ENCODE results near the gene SMC1B. TPM values are rescaled to one million over a fixed set of nuclear protein-coding genes. Genes with fewer than 3 reads are reported as not detected.

The SMC1B gene
- total and polyA plus RNA-seq, 2 donors, result 0.11 to 0.19 TPM

DNA sequence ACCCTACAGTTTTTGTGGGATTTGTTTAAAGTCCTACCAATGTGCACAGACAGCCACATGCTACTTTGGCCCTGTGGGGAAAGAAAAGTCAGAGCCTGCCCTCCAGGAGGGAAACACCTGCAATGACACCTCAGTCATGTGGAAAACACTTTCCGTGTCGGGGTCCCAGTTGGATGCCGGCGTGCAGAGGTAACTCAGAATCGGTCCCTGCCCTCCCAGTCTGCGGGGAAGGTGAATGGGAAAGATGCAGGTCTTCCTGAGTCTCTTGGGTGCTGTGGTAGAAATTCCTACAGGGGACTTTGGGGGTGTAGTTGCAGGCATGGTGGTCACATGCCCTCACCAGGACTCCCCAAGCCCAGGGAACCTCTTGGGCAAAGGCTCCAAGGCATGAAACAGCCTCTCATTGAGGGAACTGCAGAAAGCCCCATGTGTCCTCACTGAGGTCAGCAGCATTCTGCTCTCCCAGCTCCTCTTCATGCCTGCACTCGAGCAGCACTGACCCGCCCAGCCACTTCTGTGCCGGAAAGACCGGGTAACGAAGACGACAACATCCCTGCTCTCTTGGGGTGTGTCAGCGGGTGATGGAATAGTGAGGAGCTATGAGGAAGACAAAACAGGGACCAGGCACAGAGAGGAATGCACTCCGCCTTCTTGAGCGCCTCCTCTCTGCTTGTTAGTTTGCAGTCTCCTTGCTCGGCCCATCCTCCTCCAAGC is 4.8 kb upstream of the SMC1B start:
- Histone ChIP-seq H3K27ac (ENCODE audit: low read depth in 1 of 2, low read length in 1 of 2) (no peak overlapping the region), H3K4me3 (ENCODE audit: low read length in 2 of 2) (no peak overlapping the region), H3K9me3 (ENCODE audit: control insufficient read depth in 2 of 2, insufficient read depth in 1 of 2, low read length in 1 of 2) (peaks cover 0 to 6% of the 10 kb centered on the region in 2 donors), H3K27me3 (ENCODE audit: control insufficient read depth in 2 of 2, insufficient read depth in 1 of 2, low read length in 1 of 2) (peaks cover 0 to 8% of the 10 kb centered on the region in 2 donors), H3K4me1 (ENCODE audit: control insufficient read depth in 2 of 2, insufficient read depth in 2 of 2, low read length in 2 of 2) (peaks cover 5 to 8% of the 10 kb centered on the region in 2 donors), H3K36me3 (ENCODE audit: control insufficient read depth in 2 of 2, insufficient read depth in 2 of 2, low read length in 1 of 2) (no peaks in the 10 kb centered on the region)
- DNase-seq (ENCODE audit: low read depth in 6 of 9, low spot score in 9 of 9), result no peak
- WGBS, result 97% methylated on average over 16 of the region's 16 CpGs

DNA sequence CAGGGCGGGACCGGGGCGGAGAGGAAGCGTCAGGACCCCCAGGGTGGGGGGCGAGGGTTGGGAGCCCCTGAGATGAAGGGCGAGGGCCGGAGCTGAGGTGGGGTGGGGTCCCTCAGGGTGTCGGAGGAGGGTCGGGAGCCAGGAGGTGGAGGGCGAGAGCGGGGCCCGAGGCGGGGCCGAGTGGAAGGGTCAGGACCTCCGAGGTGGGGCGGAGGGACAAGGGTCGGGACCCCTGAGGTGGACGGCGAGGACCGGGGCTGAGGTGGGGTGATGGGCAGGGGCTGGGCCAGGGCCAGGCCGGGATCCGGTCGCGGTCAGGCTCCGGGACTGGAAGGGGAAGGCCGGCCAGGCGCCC is 409 bp downstream of the SMC1B start:
- H3K4me1 ChIP-seq (ENCODE audit: control insufficient read depth in 2 of 2, insufficient read depth in 2 of 2, low read length in 2 of 2), result peaks cover 8 to 9% of the 10 kb centered on the region in 2 donors
- DNase-seq (ENCODE audit: low read depth in 6 of 9, low spot score in 9 of 9), result no peak
- peaks cover 0 to 8% of the 10 kb centered on the region in 2 donors for H3K27me3 ChIP-seq (ENCODE audit: control insufficient read depth in 2 of 2, insufficient read depth in 1 of 2, low read length in 1 of 2)
- no peak overlapping the region for H3K27ac ChIP-seq (ENCODE audit: low read depth in 1 of 2, low read length in 1 of 2)
- 93% methylated on average over 27 of the region's 27 CpGs for WGBS
- H3K36me3 ChIP-seq (ENCODE audit: control insufficient read depth in 2 of 2, insufficient read depth in 2 of 2, low read length in 1 of 2), result no peaks in the 10 kb centered on the region
- peaks cover 0 to 14% of the 10 kb centered on the region in 2 donors for H3K9me3 ChIP-seq (ENCODE audit: control insufficient read depth in 2 of 2, insufficient read depth in 1 of 2, low read length in 1 of 2)
- H3K4me3 ChIP-seq (ENCODE audit: low read length in 2 of 2), result no peak overlapping the region

DNA sequence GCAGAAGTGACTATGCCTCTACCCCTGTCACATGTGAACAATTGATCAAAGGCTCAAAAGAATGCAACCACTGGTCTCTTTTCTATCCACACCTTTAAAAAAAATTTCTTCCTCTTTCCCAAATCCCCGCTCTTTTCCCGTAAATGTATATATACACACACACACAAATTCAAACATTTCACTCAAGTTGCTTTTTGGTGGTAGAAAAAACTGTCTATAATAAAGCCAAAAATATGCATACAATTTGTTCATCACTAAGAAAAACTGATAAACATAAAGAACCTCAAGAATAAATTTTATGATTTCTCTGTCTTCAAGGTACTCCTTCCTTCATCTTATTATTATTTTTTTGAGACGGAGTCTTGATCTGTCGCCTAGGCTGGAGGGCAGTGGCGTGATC is 5.6 kb downstream of the SMC1B start:
- Histone ChIP-seq H3K9me3 (ENCODE audit: control insufficient read depth in 2 of 2, insufficient read depth in 1 of 2, low read length in 1 of 2) (peaks cover 0 to 6% of the 10 kb centered on the region in 2 donors), H3K27ac (ENCODE audit: low read depth in 1 of 2, low read length in 1 of 2) (no peak overlapping the region), H3K36me3 (ENCODE audit: control insufficient read depth in 2 of 2, insufficient read depth in 2 of 2, low read length in 1 of 2) (no peaks in the 10 kb centered on the region), H3K27me3 (ENCODE audit: control insufficient read depth in 2 of 2, insufficient read depth in 1 of 2, low read length in 1 of 2) (no peaks in the 10 kb centered on the region), H3K4me1 (ENCODE audit: control insufficient read depth in 2 of 2, insufficient read depth in 2 of 2, low read length in 2 of 2) (no peaks in the 10 kb centered on the region), H3K4me3 (ENCODE audit: low read length in 2 of 2) (no peak overlapping the region)
- 98% methylated on average over 5 of the region's 5 CpGs for WGBS
- no peak for DNase-seq (ENCODE audit: low read depth in 6 of 9, low spot score in 9 of 9)

DNA sequence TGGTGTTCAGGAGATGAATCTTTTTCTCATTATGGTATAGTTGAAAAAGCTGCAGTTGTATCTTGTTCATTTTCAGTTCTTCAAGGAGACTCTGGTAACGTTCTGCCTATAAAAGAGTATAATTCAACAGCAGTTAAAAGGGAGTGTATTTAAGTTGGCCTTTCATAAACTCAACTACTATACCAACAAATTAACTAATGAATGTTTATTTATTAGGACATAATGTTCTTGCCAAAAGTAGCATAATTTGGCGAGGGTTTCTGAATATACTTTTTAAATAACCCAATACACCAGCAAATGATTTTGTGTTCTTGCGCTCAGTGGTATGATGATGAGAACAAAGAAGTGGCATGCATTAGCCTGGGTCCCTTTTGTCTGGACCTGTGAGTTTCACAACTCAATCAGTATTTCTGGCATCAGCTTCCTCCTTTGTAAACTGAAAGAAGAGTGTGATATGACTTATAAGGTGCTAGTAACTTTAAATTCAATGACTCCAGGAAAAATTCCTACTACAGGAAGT is 10.9 kb downstream of the SMC1B start:
- DNase-seq (ENCODE audit: low read depth in 6 of 9, low spot score in 9 of 9), result no peak
- Histone ChIP-seq H3K9me3 (ENCODE audit: control insufficient read depth in 2 of 2, insufficient read depth in 1 of 2, low read length in 1 of 2) (peaks cover 0 to 2% of the 10 kb centered on the region in 2 donors), H3K27ac (ENCODE audit: low read depth in 1 of 2, low read length in 1 of 2) (no peak overlapping the region), H3K36me3 (ENCODE audit: control insufficient read depth in 2 of 2, insufficient read depth in 2 of 2, low read length in 1 of 2) (no peaks in the 10 kb centered on the region), H3K27me3 (ENCODE audit: control insufficient read depth in 2 of 2, insufficient read depth in 1 of 2, low read length in 1 of 2) (no peaks in the 10 kb centered on the region), H3K4me3 (ENCODE audit: low read length in 2 of 2) (no peak overlapping the region), H3K4me1 (ENCODE audit: control insufficient read depth in 2 of 2, insufficient read depth in 2 of 2, low read length in 2 of 2) (no peaks in the 10 kb centered on the region)
- WGBS, result 95% methylated on average over 3 of the region's 3 CpGs

GRCh38 chr22:45399712-45400445 is 13.5 kb downstream of the SMC1B start:
- Histone ChIP-seq H3K4me3 (ENCODE audit: low read length in 2 of 2) (no peak overlapping the region), H3K9me3 (ENCODE audit: control insufficient read depth in 2 of 2, insufficient read depth in 1 of 2, low read length in 1 of 2) (no peaks in the 10 kb centered on the region), H3K27me3 (ENCODE audit: control insufficient read depth in 2 of 2, insufficient read depth in 1 of 2, low read length in 1 of 2) (no peaks in the 10 kb centered on the region), H3K36me3 (ENCODE audit: control insufficient read depth in 2 of 2, insufficient read depth in 2 of 2, low read length in 1 of 2) (no peaks in the 10 kb centered on the region), H3K4me1 (ENCODE audit: control insufficient read depth in 2 of 2, insufficient read depth in 2 of 2, low read length in 2 of 2) (no peaks in the 10 kb centered on the region), H3K27ac (ENCODE audit: low read depth in 1 of 2, low read length in 1 of 2) (no peak overlapping the region)
- no peak for DNase-seq (ENCODE audit: low read depth in 6 of 9, low spot score in 9 of 9)
- WGBS, result 95% methylated on average over 5 of the region's 5 CpGs

DNA sequence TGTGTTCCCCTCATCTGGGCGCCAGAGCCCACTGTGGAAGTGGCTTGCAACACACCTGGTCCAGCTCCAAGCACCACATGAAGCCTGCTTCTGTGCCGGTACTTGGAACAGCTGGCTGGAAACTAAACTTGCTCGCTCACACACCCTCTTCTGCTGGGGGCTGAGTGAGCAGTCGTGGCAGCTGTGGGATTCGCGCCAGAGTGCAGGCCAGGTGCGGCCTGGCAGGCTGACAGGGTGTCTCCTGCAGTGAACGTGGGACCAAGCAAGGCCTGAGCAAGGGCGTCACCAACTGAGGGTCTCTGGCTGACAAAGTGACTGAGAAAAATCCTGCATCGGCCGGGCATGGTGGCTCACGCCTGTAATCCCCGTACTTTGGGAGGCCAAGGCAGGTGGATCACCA is 15.2 kb downstream of the SMC1B start:
- Histone ChIP-seq H3K36me3 (ENCODE audit: control insufficient read depth in 2 of 2, insufficient read depth in 2 of 2, low read length in 1 of 2) (no peaks in the 10 kb centered on the region), H3K4me3 (ENCODE audit: low read length in 2 of 2) (no peak overlapping the region), H3K9me3 (ENCODE audit: control insufficient read depth in 2 of 2, insufficient read depth in 1 of 2, low read length in 1 of 2) (no peaks in the 10 kb centered on the region), H3K4me1 (ENCODE audit: control insufficient read depth in 2 of 2, insufficient read depth in 2 of 2, low read length in 2 of 2) (no peaks in the 10 kb centered on the region), H3K27me3 (ENCODE audit: control insufficient read depth in 2 of 2, insufficient read depth in 1 of 2, low read length in 1 of 2) (no peaks in the 10 kb centered on the region), H3K27ac (ENCODE audit: low read depth in 1 of 2, low read length in 1 of 2) (no peak overlapping the region)
- 92% methylated on average over 13 of the region's 13 CpGs for WGBS
- no peak for DNase-seq (ENCODE audit: low read depth in 6 of 9, low spot score in 9 of 9)

DNA sequence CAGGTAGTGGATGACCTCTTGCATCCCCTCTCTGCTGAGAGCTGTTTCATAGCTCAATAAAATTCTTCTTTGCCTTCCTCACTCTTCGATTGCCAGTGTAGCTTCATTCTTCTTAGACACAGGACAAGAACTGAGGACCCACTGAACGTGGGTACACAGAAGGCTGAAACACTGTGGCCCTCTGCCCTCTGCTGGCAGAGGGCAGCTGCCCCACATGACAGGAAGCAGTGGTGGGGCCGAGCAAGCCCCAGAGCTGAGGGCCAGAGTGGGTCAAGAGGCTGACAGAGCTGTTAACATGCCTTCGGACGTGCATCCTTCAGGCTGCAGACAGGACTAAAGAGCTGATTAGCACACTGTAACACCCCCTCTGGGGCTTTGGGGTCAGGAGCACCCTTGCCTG is 15.6 kb downstream of the SMC1B start:
- Histone ChIP-seq H3K4me3 (ENCODE audit: low read length in 2 of 2) (no peak overlapping the region), H3K27ac (ENCODE audit: low read depth in 1 of 2, low read length in 1 of 2) (no peak overlapping the region), H3K27me3 (ENCODE audit: control insufficient read depth in 2 of 2, insufficient read depth in 1 of 2, low read length in 1 of 2) (no peaks in the 10 kb centered on the region), H3K4me1 (ENCODE audit: control insufficient read depth in 2 of 2, insufficient read depth in 2 of 2, low read length in 2 of 2) (no peaks in the 10 kb centered on the region), H3K9me3 (ENCODE audit: control insufficient read depth in 2 of 2, insufficient read depth in 1 of 2, low read length in 1 of 2) (no peaks in the 10 kb centered on the region), H3K36me3 (ENCODE audit: control insufficient read depth in 2 of 2, insufficient read depth in 2 of 2, low read length in 1 of 2) (no peaks in the 10 kb centered on the region)
- DNase-seq (ENCODE audit: low read depth in 6 of 9, low spot score in 9 of 9), result no peak
- WGBS, result 96% methylated on average over 5 of the region's 5 CpGs

DNA sequence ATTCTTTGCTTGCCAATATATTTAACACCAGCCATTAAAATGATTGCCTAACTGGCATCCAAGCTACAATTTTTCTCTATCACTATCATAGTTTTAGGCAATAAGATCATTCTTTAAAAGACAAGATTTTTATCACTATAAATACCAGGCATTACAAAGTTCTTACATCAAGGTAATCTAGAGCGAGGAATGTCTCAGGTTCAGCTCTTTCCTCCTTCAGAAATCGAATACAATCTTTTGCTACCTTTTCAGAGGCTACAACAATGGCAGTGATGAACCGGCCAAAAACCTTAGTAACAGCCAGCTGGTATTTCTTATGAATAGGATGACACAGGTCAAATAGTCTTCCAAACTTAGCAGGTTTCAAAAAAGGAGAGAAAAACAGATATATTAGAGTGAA is 23.9 kb downstream of the SMC1B start:
- DNase-seq (ENCODE audit: low read depth in 6 of 9, low spot score in 9 of 9), result no peak
- no peak overlapping the region for H3K27ac ChIP-seq (ENCODE audit: low read depth in 1 of 2, low read length in 1 of 2)
- no peaks in the 10 kb centered on the region for H3K27me3 ChIP-seq (ENCODE audit: control insufficient read depth in 2 of 2, insufficient read depth in 1 of 2, low read length in 1 of 2)
- H3K36me3 ChIP-seq (ENCODE audit: control insufficient read depth in 2 of 2, insufficient read depth in 2 of 2, low read length in 1 of 2), result no peaks in the 10 kb centered on the region
- H3K4me1 ChIP-seq (ENCODE audit: control insufficient read depth in 2 of 2, insufficient read depth in 2 of 2, low read length in 2 of 2), result no peaks in the 10 kb centered on the region
- 97% methylated on average over 3 of the region's 3 CpGs for WGBS
- H3K9me3 ChIP-seq (ENCODE audit: control insufficient read depth in 2 of 2, insufficient read depth in 1 of 2, low read length in 1 of 2), result no peaks in the 10 kb centered on the region
- H3K4me3 ChIP-seq (ENCODE audit: low read length in 2 of 2), result no peak overlapping the region

GRCh38 chr22:45381348-45381747 is 32.1 kb downstream of the SMC1B start:
- Histone ChIP-seq H3K36me3 (ENCODE audit: control insufficient read depth in 2 of 2, insufficient read depth in 2 of 2, low read length in 1 of 2) (no peaks in the 10 kb centered on the region), H3K9me3 (ENCODE audit: control insufficient read depth in 2 of 2, insufficient read depth in 1 of 2, low read length in 1 of 2) (no peaks in the 10 kb centered on the region), H3K4me3 (ENCODE audit: low read length in 2 of 2) (no peak overlapping the region), H3K27ac (ENCODE audit: low read depth in 1 of 2, low read length in 1 of 2) (no peak overlapping the region), H3K4me1 (ENCODE audit: control insufficient read depth in 2 of 2, insufficient read depth in 2 of 2, low read length in 2 of 2) (no peaks in the 10 kb centered on the region), H3K27me3 (ENCODE audit: control insufficient read depth in 2 of 2, insufficient read depth in 1 of 2, low read length in 1 of 2) (no peaks in the 10 kb centered on the region)
- no peak for DNase-seq (ENCODE audit: low read depth in 6 of 9, low spot score in 9 of 9)
- WGBS, result 98% methylated on average over 2 of the region's 2 CpGs

Data from thymus (tissue), 11 donors.